GM19468 (cell line): ENCODE measurements around the gene MIEF1.
A peak's percentile ranks its signal among the peaks of the same experiment; 100 is the strongest.
"Not testable (repeated sequence)": the region's sequence is repeated elsewhere in the genome, so short reads cannot be mapped to it uniquely, and the experiment has no call there.

Experiments
- ATAC-seq: cut with Tn5 transposase; IDR thresholded peaks from one replicate; pipeline ENCODE4 v1.9.1; 2021; ENCODE audit warnings: mild to moderate bottlenecking, moderate library complexity, moderate number of reproducible peaks; ENCODE audit not compliant: unreplicated experiment; ENCODE audit errors: extremely low read depth

Gene MIEF1

DNA sequence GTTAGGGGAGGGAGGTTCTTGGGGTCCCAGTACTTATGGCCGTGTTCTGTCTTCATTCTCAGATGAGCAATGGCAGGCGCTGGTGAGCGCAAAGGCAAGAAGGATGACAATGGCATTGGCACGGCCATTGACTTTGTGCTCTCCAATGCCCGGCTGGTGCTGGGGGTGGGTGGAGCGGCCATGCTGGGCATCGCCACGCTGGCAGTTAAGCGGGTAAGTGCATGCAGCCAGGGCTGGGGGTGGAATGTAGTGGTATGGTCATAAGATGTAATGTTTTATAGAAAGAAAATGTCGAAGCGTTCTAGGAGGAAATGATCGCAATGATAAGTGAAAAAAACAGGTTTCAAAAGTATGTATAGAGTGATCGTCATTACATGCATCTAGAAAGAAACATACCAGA, 9.1 kb downstream of the MIEF1 start:
- no peak for ATAC-seq

- no peak for ATAC-seq
These were observed 9.9 kb downstream of the MIEF1 start for GRCh38 chr22:39512026-39512425.

GRCh38 chr22:39513791-39514190, 11.7 kb downstream of the MIEF1 start:
- ATAC-seq = no peak

GRCh38 chr22:39514373-39514973, 12.4 kb downstream of the MIEF1 start:
- ATAC-seq = no peak

DNA sequence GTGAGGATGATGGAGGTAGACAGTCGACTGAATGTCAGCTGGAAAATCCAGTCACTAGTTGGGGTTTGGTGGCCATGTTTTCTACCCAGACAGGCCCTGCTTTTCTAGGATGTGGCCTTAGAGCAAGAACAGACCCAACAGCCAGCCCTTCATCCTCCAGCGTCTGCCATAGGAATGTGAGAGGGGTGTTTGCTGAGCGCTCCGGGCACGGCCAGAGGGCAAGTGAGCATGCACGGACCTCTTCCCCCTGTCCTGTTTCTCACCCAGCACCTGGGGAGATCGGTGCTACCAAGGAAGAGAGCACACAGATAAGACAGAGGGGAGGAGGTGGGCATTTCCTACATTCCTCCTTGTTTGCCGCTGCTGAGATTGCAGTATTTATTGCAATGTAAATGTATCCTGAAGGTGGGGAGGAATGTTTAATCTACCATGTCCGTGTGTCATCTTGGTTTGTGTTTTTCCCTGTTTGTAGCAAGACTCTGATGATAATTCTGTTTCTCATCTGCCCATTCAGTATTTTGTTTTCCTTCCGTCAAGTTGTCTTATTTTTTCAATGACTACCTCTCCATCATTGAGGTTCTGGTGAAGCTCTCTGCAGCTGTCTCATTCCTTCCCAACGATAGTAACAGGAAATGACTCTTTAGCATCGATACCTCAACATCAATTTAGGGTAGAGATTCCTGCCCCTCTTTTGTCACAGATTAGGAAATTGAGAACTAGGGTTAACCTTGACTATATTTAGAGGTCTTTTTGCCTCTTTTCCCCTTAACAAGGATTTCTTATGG, 13.4 kb downstream of the MIEF1 start:
- no peak for ATAC-seq

DNA sequence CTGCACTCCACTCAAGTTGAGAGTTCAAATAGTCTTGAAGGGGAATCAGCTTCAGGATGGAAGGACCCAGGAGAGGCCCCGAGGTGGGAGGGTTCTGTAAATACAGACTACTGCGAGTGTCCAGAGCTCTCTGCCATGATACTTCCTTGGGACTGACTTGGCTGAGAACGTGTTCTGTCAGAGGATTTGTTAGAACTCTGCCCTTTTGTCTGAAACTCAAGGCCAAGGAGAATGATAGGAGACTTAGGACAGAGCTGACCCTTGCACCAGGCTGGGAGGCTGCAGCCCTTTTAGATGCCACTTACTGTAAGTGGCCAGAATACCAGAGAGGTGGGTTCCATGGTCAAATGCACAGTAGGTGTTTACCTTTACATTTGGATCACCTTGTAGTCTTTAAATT, 15.4 kb downstream of the MIEF1 start:
- no peak for ATAC-seq

- no peak for ATAC-seq
These were observed 16.2 kb downstream of the MIEF1 start for GRCh38 chr22:39518144-39518786.

DNA sequence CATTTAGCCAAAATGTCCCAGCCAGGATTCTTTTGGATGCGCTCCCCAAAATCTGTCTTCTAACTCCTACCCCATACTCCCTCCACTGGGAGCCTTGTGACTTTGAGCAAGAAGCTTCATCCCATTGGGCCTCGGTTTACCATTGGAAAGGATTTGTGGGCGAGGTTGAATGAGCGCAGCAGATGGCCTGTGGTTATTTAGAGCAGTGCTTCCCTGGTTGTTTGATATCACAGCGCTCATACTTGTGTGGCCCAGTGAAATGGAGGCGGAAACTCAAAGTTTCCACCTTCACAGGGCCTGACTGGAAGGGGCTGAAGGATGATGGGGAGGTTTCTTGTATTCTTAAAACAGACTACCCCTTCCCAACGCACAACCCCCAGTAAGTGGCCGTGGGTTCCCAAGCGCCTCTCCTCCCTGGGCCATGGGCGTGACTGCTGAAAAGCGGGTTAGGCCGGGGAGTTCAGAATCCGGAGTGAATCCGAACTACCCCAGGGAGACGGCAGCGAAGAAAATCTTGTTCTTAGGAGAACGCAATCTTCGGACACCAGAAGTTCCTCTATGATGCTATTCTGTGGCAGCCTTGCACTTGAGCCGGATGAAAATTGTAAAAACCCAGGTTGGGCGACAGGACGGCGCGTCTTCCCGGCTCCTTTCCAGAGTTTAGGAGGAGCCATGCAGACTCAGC, 17.0 kb downstream of the MIEF1 start:
- no peak for ATAC-seq

- peak; percentile 50 for ATAC-seq
These were observed 17.7 kb downstream of the MIEF1 start for GRCh38 chr22:39519681-39520225.

GRCh38 chr22:39520226-39521105, 18.4 kb downstream of the MIEF1 start, which contains the start of gene ATF4:
Gene ATF4 (plus strand): TSS chr22:39520562. CDS start chr22:39521446, 884 bp downstream.
- ATAC-seq = peak; percentile 25

DNA sequence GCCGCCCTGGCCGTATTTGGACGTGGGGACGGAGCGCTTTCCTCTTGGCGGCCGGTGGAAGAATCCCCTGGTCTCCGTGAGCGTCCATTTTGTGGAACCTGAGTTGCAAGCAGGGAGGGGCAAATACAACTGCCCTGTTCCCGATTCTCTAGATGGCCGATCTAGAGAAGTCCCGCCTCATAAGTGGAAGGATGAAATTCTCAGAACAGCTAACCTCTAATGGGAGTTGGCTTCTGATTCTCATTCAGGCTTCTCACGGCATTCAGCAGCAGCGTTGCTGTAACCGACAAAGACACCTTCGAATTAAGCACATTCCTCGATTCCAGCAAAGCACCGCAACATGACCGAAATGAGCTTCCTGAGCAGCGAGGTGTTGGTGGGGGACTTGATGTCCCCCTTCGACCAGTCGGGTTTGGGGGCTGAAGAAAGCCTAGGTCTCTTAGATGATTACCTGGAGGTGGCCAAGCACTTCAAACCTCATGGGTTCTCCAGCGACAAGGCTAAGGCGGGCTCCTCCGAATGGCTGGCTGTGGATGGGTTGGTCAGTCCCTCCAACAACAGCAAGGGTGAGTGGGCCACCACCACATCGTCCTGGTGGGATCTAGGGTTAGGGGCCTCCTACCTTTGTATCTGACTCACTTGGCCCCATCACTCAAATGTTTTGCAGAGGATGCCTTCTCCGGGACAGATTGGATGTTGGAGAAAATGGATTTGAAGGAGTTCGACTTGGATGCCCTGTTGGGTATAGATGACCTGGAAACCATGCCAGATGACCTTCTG, 19.2 kb downstream of the MIEF1 start:
- not testable (repeated sequence) for ATAC-seq

DNA sequence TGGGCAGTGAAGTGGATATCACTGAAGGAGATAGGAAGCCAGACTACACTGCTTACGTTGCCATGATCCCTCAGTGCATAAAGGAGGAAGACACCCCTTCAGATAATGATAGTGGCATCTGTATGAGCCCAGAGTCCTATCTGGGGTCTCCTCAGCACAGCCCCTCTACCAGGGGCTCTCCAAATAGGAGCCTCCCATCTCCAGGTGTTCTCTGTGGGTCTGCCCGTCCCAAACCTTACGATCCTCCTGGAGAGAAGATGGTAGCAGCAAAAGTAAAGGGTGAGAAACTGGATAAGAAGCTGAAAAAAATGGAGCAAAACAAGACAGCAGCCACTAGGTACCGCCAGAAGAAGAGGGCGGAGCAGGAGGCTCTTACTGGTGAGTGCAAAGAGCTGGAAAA, 20.0 kb downstream of the MIEF1 start:
- not testable (repeated sequence) for ATAC-seq

- ATAC-seq = no peak
These were observed 20.6 kb downstream of the MIEF1 start for GRCh38 chr22:39522567-39523300.

DNA sequence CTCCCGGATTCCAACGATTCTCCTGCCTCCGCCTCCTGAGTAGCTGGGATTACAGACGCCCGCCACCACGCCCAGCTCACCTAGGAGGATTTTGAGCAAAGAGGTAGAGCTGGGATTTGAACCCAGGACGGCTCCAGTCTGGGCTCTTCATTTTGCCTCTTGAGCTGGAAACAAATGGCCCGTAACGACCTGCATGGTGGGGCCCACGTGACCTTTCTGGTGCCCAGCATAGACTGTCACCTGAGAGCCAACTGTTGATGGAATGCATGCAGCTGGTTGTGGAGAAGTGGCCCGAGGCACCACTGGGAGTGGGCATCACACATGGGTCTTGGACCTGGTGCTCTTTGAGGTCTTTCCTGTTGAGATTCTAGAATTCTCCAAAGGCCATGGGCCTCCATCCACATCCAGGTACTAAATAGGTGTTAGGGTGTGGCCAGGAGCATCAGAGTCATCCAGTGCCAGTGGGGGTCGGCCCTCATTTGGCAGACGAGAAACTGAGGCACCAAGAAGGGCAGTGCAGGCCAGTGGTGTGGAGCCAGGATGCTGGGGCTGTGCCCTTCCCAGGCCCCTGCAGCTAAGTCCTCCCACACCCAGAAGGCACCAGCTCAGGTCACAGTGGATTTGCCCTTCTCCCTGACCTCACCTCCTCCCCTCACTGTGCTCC, 22.1 kb downstream of the MIEF1 start:
- no peak for ATAC-seq

GRCh38 chr22:39524753-39525657, 22.9 kb downstream of the MIEF1 start:
- ATAC-seq = no peak

DNA sequence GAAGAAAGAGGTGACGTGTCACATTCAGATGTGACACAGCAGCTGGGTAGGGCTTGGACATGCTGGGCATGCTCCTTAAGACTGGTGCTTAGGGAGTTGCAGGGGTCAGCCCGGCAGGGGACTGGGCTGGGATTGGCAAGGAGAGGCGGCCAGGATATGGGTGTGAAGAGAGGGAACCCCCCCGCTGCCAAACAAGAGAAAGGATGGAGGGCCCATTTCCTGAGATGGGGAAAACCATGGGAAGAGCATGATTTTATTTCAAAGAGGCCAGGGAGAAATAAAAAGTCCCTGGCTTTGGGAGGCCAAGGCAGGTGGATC, 23.5 kb downstream of the MIEF1 start:
- no peak for ATAC-seq

GRCh38 chr22:39526736-39527171, 24.7 kb downstream of the MIEF1 start:
- no peak for ATAC-seq
